Heart left ventricle (tissue), 16 donors: ENCODE measurements around the gene CLCN6. TPM values are rescaled to one million over a fixed set of nuclear protein-coding genes. Genes with fewer than 3 reads are reported as not detected.

Source experiments
- ATAC-seq, 4 donors: fragments of 200-7000 bp; cut with Tn5 transposase; one replicate each; pipeline ENCODE4 v1.9.1; 2020 to 2022; ENCODE audit warnings: moderate library complexity in 4 of 4, mild to moderate bottlenecking in 3 of 4, moderate number of reproducible peaks in 1 of 4
- DNase-seq, 5 donors: peaks; one replicate each; pipeline ENCODE4 v3.0.0-alpha.2; 2020
- H3K27ac ChIP-seq, 12 donors: fragments of 200-600 bp; sonication (generic) in 4 of 12; one replicate each; pipeline versions ENCODE4 v1.5.0 to v1.8.0; 2016 to 2022; ENCODE audit warnings: mild to moderate bottlenecking in 2 of 12
- H3K27me3 ChIP-seq, 9 donors: fragments of 200-600 bp; sonication (generic) in 2 of 9; one replicate each; pipeline versions ENCODE4 v1.5.1 to v1.8.0; 2016 to 2022; ENCODE audit warnings: mild to moderate bottlenecking in 3 of 9
- H3K36me3 ChIP-seq, 9 donors: fragments of 200-600 bp; sonication (generic) in 2 of 9; one replicate each; pipeline versions ENCODE4 v1.5.0 to v1.8.0; 2018 to 2022; ENCODE audit warnings: mild to moderate bottlenecking in 2 of 9
- H3K4me1 ChIP-seq, 12 donors: fragments of 200-600 bp; sonication (generic) in 4 of 12; one replicate each; pipeline versions ENCODE4 v1.5.0 to v1.8.0; 2016 to 2022; ENCODE audit warnings: mild to moderate bottlenecking in 3 of 12
- H3K4me3 ChIP-seq, 12 donors: fragments of 200-600 bp; sonication (generic) in 4 of 12; one replicate each; pipeline versions ENCODE4 v1.5.0 to v1.8.0; 2017 to 2022; ENCODE audit warnings: mild to moderate bottlenecking in 9 of 12, moderate library complexity in 4 of 12
- H3K9me3 ChIP-seq, 12 donors: fragments of 200-600 bp; sonication (generic) in 4 of 12; one replicate each; pipeline versions ENCODE4 v1.5.0 to v1.8.0; 2016 to 2022; ENCODE audit warnings: mild to moderate bottlenecking in 1 of 12
- POLR2A ChIP-seq, 2 donors: fragments of 450-650 bp; IDR thresholded peaks; one replicate each; pipeline ENCODE4 v1.6.1; 2017; ENCODE audit warnings: antibody characterized with exemption in 2 of 2, mild to moderate bottlenecking in 2 of 2, moderate library complexity in 2 of 2
- WGBS, 4 donors: extraction: QIAGEN DNeasy Blood & Tissue Kit in 2 of 4; methylation state at CpG; one replicate each; pipeline versions ENCODE4 v1.1.5 to v1.1.7; 2013 to 2018; 5-methylcytosine and 5-hydroxymethylcytosine counted together
- intact Hi-C, 10 donors: fragments of 100-400 bp; cut with DNase I; formaldehyde crosslinking; loops; one replicate each; pipeline versions ENCODE4 v1.11.1 to v1.14.2; 2022
- polyA plus RNA-seq, 2 donors: library from polyadenylated mRNA; stranded (reverse); fragments of 200-250 nt; gene quantifications; one replicate each; pipeline ENCODE4 v1.2.3, GENCODE V29; 2013
- total RNA-seq, 9 donors: library from RNA; depleted of rRNA in 2 of 9; stranded (reverse); fragments of >200 nt in 2 of 9; fragmentation: NEBNext Ultra II Directional in 3 of 9; extraction: Animal tissue kit (Norgen Biotek cat#: 25700) in 3 of 9; gene quantifications; one replicate each; pipeline versions ENCODE4 v1.1.0 to v1.2.4, GENCODE V29; 2016 to 2023
- TF ChIP-seq, protein P1 (sequence below), 12 donors: fragments of 200-600 bp; sonication (generic) in 4 of 12; IDR thresholded peaks; one replicate each; pipeline versions ENCODE4 v1.5.0 to v1.8.0; 2018 to 2022; ENCODE audit warnings: antibody characterized with exemption in 12 of 12, mild to moderate bottlenecking in 5 of 12
- donor health status: ischemic (EF 13 %, LVEDD 7.1; RV severe dilation, severe dysfunction).
- donor health status: healthy with polysubstance abuse.
- donor health status: DM: no; HTN: yes; CAD: no.
- donor health status: DM: no; HTN: no; CAD: no.
- donor health status: ischemic (EF 25% LVEDD 6.9; RV normal size, moderate dysfunction).
- donor health status: ischemic (EF 25% LVEDD 5.7; RV mildly dilated, moderate dysfunction).
- donor health status: healthy.
- donor health status: DM: yes; HTN: yes; CAD: no.
- donor health status: ischemic (EF 35%, LVEDD 5.7; RV mildly dilated, moderate dysfunction).
- donor health status: nonischemic (EF 11% LVEDD 7.7; RV severe dilation, severe dysfunction).
- donor health status: DM: yes; HTN: yes; CAD: no.
- donor health status: PGD.
- donor health status: ischemic (EF 29% LVEDD 5.4; RV normal size, mild dysfunction).
- donor health status: nonischemic (EF 23%, LVEDD 6.1; RV moderate dilation, normal function).

The CLCN6 gene
- total and polyA plus RNA-seq, 11 donors = 10.2 to 21.5 (median 17.2) TPM

DNA sequence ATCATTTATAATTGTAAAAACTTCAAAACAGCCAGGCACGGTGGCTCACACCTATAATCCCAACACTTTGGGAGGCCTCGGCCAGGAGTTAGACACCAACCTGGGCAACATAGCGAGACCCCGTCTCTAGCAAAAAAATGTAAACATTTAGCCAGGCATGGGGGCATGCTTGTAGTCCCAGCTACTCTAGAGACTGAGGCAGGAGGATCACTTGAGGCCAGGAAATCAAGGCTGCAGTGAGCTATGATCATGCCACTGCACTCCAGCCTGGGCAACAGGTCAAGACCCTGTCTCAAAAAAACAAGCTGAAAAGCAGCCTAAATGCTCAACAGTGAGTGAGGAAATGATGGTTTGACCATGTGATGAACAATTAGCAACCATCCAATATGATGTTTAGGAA is 36.7 kb upstream of the CLCN6 start:
- DNase-seq (no peak), ATAC-seq (no peak)
- Histone ChIP-seq H3K9me3 (no peaks in the 10 kb centered on the region), H3K27me3 (no peaks in the 10 kb centered on the region), H3K4me1 (peaks cover 0 to 12% (median 3%) of the 10 kb centered on the region in 12 donors), H3K4me3 (no peak overlapping the region), H3K36me3 (no peaks in the 10 kb centered on the region), H3K27ac (no peak overlapping the region)
- no peak for TF ChIP-seq POLR2A (IDR thresholded peaks at IDR 0.05)
- TF ChIP-seq, protein P1, sequence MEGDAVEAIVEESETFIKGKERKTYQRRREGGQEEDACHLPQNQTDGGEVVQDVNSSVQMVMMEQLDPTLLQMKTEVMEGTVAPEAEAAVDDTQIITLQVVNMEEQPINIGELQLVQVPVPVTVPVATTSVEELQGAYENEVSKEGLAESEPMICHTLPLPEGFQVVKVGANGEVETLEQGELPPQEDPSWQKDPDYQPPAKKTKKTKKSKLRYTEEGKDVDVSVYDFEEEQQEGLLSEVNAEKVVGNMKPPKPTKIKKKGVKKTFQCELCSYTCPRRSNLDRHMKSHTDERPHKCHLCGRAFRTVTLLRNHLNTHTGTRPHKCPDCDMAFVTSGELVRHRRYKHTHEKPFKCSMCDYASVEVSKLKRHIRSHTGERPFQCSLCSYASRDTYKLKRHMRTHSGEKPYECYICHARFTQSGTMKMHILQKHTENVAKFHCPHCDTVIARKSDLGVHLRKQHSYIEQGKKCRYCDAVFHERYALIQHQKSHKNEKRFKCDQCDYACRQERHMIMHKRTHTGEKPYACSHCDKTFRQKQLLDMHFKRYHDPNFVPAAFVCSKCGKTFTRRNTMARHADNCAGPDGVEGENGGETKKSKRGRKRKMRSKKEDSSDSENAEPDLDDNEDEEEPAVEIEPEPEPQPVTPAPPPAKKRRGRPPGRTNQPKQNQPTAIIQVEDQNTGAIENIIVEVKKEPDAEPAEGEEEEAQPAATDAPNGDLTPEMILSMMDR (IDR thresholded peaks at IDR 0.05) = no peak
- intact Hi-C loops = no loop called here
- WGBS, 4 donors = 75 to 84% (median 81%) methylated on average over 3 to 4 of the region's 4 CpGs

DNA sequence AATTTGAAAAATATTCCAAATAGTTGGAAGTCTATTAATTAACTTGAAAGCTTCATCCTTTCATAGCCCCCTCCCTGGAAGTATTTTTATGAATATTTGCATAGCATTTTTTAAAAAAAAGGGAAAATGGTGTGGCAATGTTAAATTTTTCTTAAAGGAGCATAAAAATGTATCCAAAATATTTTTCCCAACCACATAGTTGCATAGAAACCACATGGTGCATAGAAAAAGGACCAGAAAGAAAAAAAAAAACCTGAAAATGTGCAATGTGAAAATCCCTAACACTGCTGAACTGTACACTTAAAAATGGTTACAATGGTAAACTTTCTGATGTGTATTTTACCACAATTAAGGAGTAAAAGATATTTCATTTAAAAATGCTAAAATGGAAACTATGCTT is 36.0 kb upstream of the CLCN6 start:
- intact Hi-C loops = no loop called here
- TF ChIP-seq, protein P1 (IDR thresholded peaks at IDR 0.05) = no peak
- TF ChIP-seq POLR2A (IDR thresholded peaks at IDR 0.05) = no peak
- DNase-seq (no peak), ATAC-seq (no peak)
- H3K4me3 ChIP-seq = no peak overlapping the region
- H3K36me3 ChIP-seq = no peaks in the 10 kb centered on the region
- peaks cover 0 to 12% (median 3%) of the 10 kb centered on the region in 12 donors for H3K4me1 ChIP-seq
- no peaks in the 10 kb centered on the region for H3K27me3 ChIP-seq
- no peaks in the 10 kb centered on the region for H3K9me3 ChIP-seq
- no peak overlapping the region for H3K27ac ChIP-seq

DNA sequence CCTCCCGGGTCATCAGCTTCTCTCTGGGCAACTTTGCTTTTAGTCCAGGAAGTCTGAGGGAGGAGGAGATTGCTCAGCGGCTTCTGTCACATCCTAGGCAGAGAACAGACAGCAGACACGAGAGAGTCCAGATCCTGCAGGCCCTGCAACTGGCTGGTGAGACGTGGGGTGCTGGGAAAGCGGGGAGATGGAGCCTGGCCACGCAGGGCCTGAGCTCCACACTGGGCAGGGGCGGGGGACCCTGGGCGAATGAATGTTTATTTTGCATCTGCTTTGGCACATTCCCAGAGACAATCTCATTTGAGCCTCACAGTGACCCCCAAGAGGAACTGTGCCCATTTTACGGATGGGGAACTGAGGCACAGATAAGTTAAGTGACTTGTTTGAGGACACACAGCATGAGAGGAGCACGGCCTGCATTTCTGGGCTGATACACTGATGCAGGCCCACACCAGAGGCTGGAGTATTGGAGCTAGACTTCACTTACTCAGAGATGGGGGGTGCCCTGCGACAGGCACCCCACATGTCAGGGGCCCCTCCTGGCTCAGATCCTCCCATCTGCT is 34.4 kb upstream of the CLCN6 start:
- Histone ChIP-seq H3K4me1 (peaks cover 0 to 12% (median 3%) of the 10 kb centered on the region in 12 donors), H3K27me3 (no peaks in the 10 kb centered on the region), H3K27ac (no peak overlapping the region), H3K4me3 (no peak overlapping the region), H3K9me3 (no peaks in the 10 kb centered on the region), H3K36me3 (no peaks in the 10 kb centered on the region)
- ATAC-seq (no peak), DNase-seq (no peak)
- TF ChIP-seq, protein P1 (IDR thresholded peaks at IDR 0.05) = no peak
- no peak for TF ChIP-seq POLR2A (IDR thresholded peaks at IDR 0.05)
- intact Hi-C loops = no loop called here
- 70 to 80% (median 77%) methylated on average over 11 of the region's 11 CpGs for WGBS, 4 donors

DNA sequence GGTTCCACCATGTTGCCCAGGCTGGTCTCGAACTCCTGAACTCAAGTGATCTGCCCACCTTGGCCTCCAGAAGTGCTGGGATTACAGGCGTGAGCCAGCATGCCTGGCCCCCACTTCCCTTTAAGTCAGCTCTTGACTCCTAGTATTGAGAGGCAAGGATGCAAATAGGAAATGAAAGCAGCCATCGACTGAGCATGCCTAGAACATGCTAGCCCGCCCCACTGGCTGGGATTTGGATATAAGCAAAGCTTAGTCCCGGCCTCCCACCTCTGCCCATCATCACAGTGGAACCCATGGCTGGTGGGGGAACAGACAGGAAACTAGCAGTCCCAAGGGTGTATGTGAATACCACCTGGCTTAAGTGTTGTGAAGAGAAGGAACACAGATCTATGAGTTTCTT is 33.5 kb upstream of the CLCN6 start:
- no peak for DNase-seq
- H3K36me3 ChIP-seq = no peaks in the 10 kb centered on the region
- peaks cover 0 to 12% (median 3%) of the 10 kb centered on the region in 12 donors for H3K4me1 ChIP-seq
- no peak overlapping the region for H3K27ac ChIP-seq
- no peak for ATAC-seq
- 58 to 69% (median 64%) methylated on average over 5 of the region's 5 CpGs for WGBS, 4 donors
- intact Hi-C loops = no loop called here
- no peaks in the 10 kb centered on the region for H3K27me3 ChIP-seq
- no peaks in the 10 kb centered on the region for H3K9me3 ChIP-seq
- H3K4me3 ChIP-seq = no peak overlapping the region
- TF ChIP-seq, protein P1 (IDR thresholded peaks at IDR 0.05) = no peak
- no peak for TF ChIP-seq POLR2A (IDR thresholded peaks at IDR 0.05)
